NCI-H446 treated with DMSO at 0.1 percent for 48 hours (cell line): Measurements from ENCODE around the gene BLOC1S5.
"Not testable (repeated sequence)": the region's sequence is repeated elsewhere in the genome, so short reads cannot be mapped to it uniquely, and the experiment has no call there.

Source experiments
- DNase-seq: peaks from one replicate; lab custom pipeline; 2025; lab: John Stamatoyannopoulos, UW

BLOC1S5 gene

DNA sequence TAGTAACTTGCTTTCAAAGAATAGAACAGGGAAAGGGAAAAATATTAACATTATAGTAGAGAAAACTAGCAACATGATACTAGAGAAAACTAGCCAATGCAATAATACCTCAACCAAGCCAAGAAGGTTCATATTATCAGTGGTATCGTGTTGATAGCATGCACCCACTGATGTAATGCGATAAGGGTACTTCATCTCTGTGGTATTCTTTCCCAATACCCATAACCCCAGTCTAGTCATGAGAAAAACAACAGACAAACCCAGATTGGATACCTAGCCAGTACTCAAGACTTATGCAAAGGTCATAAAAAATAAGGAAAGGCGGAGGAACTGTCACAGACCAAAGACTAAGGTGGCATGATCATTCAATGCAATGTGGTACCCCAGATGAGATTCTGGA is 21.0 kb downstream of the BLOC1S5 start:
- no peak for DNase-seq

DNA sequence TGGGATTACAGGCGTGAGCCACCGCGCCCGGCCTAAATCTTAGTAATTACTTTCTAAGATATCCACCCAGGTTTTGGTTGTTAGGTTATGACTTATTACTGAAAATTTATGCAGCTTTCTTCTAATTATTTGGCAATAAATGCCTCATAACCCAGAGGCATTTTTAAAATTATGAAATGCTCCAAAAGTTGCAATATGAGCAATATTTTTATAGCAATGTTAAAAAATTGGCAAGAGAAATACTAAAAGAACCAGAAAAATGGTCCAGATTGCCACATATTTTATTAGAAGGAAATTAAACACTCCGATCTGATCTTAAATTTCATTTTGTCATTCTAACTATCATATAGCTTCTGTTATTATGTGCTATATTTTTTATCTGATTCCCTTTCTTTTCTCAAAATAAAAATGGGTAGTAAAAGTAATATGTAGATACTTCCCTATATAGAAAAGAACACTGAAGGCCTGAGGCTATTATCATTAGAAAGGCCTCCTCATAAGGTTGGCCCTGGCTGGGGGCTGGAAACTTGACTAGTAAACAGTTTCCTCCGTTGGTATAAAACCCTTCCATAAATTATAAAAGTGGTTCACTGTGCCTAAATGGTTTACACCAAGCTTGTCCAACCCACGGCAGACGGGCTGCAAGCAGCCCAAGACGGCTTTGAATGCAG is 22.1 kb downstream of the BLOC1S5 start:
- no peak for DNase-seq

DNA sequence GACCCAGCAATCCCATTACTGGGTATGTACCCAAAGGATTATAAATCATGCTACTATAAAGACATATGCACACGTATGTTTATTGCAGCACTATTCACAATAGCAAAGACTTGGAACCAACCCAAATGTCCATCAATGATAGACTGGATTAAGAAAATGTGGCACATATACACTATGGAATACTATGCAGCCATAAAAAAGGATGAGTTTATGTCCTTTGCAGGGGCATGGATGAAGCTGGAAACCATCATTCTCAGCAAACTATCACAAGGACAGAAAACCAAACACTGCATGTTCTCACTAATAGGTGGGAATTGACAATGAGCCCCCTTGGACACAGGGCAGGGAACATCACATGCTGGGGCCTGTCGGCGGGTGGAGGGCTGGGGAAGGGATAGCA is 30.1 kb downstream of the BLOC1S5 start:
- DNase-seq, result not testable (repeated sequence)

DNA sequence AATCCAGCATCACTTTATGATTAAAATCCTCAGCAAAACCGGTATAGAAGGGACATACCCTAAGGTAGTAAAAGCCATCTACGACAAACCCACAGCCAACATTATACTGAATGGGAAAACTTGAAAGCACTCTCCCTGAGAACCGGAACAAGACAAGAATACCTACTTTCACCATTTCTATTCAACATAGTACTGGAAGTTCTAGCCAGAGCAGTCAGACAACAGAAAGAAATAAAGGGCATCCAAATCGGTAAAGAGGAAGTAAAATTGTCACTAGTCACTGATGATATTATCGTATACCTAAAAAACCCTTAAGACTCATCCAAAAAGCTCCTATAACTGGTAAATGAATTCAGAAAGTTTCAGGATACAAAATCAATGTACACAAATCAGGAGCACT is 33.3 kb downstream of the BLOC1S5 start:
- no peak for DNase-seq

DNA sequence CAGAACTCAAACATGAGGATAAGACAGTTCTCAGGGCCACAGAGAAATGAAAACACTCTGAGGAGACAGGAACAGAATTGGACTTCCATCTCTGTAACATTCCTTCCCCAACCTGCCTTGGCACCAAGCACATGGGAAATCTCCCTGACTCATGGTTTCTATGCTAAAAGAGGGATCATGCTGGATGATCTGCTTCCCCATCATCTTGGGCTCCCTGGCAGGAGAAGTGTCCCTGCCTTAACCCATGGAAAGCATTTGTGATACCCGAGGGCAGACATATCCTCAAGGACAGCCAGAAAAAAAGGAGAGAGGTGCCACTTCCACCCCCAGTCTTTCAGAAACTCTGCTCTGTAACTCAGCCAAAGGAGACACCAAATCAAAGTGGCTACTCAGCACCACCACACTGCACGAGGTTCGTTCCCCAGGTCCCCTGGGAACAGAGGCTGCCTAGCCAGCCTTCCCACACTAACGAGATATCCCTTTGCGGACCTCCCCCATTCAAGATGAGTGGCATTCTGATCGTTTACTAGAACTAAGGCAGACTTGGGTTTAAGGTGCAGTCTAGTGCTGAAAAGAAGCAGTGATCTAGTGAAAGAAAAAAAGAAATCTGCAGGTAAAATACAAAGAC is 34.8 kb downstream of the BLOC1S5 start:
- no peak for DNase-seq

DNA sequence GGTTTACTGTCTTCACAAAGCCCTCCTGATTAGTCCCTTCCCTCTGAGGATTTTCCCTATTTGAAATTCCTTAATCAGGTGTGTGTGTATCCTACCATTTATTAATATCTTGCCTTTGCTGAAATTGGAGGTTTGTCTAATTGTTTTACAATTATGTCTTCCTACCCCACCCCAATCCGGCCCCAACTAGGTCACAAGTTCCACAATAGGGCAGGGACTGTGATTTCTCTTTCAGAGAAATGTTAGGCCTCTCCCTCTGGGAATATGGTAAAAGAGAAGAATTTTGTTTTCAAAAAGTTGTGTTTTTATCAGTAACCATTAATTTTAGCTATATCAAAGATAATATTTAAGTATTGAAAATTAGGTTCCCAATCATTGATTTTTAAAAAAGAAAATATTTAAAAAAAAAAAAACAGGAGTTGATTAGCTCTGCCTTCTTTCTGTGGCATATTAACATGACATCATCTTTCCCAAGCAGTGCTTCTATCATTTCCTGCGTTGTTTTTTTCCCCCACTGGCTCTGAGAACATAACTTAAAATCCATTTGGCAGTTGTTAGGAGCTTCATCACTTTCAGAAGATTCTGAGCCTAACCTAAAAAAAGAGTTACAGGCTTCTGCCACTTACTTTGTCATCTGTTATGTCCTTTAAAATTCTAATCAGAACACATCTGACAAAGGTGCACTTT is 36.1 kb downstream of the BLOC1S5 start:
- no peak for DNase-seq

DNA sequence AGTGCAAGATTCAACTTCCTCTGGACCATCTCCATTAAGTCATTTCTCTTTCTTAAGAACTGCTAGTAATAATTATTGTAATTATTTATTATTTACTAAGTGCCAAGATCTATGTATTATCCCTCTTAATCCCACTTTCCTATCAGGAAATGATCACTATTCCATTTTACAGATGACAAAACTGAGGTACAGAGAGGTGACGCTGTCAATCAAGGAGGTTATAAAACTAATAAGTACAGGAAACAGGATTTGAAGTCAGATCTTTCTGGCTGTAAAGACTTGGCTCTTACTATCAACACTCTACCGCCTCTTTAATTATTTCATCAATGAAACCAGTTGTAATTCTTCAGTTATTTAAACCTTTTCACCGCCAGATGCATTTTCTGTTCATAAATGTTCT is 37.4 kb downstream of the BLOC1S5 start:
- no peak for DNase-seq

DNA sequence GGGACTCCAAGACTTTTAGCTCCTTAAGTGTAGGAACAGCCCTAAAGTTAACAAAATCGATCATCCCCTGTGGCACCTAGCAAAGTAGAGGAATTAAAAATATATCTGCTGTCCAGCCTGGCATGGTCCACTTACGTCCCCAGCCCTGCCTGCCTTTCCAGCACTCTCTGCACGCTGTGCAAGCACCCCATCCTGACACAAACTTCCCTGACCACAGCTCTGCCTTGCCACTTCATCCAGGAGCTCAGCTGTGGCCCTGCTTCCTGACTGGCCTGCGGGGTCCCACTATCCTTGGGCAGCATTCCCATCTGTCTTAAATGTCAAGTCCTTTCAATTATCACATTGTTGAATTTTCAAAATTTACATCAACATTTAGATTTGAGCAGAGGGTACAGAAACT is 39.0 kb downstream of the BLOC1S5 start:
- no peak for DNase-seq

DNA sequence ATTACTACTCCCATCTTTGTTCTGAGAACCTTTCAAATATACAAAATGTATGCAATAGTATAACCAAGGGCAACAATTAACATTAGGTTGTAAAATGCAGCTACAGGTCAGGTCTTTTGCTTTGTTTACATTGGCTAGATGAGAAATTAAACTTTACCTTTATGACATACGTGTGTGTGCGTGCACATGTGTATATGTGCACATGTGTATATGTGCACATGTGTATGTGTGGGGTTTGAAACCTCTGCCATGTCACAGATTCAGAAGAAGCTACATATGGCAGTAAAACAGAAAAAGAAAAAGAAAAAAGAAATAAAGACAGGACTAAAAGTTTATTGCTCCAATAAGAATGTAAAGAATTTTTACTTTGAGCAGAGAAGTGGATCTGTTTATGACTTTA is 40.6 kb downstream of the BLOC1S5 start:
- no peak for DNase-seq

DNA sequence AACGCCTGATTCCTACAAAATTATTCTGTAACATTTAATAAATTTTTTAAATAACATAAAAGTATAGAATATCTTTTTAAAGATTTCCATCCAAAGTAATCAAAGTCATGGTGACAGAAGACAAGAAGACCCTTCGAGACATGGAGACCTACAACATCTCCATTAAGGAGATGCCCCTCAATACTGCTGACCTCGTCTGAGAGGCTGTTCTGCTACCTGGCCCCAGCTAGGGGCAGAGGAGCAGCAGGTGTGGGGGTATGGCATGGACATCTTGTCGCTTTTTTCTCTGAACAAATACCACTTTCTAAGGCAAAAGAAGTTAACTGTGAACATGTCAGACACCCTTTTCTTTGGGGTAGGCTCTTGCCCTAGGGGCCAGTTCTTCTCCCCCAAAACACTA is 44.1 kb downstream of the BLOC1S5 start:
- DNase-seq, result no peak

DNA sequence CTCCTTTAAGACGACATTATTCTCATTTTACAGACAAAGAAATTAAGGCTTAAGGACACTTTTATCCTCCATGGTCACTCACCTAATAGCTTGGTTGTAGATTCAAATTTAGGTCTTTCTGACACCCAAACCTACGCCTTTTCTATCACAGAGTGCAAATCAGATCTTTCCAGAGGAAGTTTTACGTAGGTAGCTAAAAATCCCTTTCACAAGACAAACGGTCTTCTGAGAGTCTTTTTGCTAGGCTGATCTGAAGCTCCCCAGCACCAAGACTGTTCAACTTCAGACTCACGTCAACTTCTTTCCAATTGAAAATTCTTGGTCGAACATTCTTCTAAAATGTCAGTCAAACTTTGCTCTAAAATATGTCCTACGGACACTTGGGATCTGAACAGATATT is 46.5 kb downstream of the BLOC1S5 start:
- no peak for DNase-seq

DNA sequence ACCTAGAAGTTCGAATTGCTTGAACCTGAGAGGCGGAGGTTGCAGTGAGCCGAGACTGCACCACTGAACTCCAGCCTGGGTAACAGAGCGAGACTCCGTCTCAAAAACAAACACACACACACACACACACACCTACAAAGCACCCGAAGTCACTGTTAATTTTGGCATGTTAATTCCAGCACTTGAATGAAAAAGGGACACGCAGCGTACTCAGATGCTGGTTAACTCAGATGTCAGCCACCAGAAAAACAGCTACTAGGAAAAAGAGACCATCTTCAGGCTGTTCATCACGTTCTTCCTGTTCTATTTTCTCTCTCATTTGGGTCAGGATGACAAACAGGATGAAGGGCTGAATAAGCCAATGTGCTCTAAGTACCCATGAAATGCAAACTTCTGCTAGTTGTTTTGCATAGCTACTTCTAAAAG is 46.9 kb downstream of the BLOC1S5 start:
- DNase-seq, result no peak

DNA sequence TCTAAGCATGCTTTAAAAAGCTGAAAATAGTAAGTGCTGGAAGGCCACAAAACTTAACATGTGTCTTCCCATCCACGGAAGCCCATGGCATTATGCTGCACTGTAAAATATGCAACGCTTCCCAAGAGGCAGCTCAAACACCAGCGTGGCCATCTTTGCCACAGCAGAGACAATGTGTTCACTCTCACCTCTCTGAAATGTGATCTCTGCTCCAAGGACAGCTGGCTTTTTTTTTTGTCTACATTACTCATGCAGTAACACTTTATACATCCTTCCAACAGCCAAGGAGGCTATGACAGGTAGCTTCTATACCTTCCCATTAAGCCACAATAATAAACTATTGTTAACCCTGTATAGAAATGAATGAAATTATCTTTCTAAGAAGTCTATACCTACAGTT is 49.2 kb downstream of the BLOC1S5 start:
- DNase-seq, result no peak

DNA sequence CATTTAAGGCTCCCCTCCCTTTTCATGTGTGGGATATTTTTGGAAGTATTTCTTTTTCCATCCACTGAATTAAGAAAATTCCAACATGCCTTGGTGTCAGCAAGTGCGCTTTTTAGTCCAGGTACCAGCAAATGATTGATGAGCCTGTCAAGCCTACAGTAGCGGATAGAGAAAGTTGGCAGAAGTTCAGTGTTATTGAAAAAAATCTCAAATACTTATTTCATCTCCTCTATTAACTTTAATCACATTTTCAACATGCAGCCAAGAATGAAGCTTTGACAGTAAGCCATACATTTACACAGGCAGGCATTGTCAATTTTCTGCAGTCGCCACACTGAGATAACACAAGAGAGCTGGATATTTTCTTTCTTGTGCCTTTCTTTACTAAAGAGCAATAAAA is 50.4 kb downstream of the BLOC1S5 start:
- DNase-seq, result peak; percentile 45

DNA sequence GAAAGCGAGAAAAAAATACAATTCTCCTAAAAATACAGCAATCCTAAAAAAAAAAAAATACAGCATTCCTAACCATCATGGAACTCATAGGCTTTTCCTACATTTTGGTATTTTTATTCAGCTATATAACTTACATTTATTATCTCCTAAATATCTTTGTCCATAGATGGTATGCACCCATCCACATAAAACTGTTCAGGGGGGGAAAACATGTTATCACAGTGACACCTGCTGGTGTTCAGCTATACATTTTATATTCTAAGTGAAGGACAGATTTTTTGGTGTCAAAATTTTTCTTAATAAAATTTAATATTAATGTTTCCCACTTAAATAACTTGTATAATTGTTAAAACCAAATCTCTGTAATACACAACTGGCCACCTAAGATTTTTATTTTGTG is 58.0 kb downstream of the BLOC1S5 start:
- no peak for DNase-seq

DNA sequence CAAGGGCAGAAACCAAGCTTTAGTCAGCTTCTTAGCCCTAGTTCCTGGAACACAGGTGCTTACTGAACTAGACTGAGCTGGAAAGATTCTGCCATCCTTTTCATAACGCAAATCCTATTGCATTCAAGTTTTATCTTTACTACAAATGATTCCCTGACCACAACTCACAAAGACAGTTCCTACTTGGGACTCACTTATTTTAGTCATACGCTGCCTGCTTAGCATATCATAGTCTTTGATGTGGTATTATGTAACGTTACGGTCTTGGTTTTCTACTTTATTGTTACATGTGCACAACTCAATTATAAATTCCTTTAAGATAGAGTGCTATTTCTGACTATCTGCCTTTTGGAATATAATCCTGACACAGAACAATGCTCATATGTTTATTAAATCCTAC is 59.1 kb downstream of the BLOC1S5 start:
- no peak for DNase-seq

DNA sequence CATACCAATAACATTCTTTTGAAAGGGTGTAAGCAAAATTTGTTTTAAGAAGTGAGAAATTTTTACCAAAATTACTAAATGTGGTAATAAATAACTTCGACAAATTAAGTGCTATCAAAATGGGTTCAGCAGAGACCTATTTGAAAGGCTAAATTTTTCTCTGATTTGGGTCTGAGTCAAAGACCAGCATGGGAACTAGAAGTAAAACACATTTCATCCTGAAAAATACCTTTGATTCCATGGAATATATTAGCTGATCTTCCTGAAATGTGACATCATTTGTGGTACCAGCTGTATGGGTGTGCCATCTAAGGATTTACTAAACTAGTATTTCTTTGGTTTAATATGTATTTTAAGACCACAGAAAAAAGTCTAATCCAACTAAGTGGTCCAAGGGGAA is 63.6 kb downstream of the BLOC1S5 start:
- DNase-seq, result no peak

DNA sequence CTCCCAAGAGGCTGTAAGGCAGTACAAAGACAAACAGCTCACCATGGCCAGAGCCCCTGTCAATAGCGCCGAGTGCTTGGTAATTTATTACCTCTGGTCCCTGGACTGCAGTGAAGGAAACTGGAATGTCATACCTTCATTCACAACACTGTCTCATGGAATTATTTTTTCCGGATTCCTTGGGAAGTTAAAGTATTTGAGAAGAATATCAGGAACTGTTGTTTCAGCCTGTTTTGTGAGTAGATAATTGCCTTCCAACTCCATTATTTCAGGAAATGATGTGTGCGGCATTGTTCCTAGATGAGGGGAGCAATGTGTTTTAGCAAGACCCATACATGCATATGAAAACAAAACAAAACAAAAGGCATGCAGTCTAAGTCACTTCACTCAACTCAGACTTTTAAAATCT is 64.0 kb downstream of the BLOC1S5 start:
- DNase-seq, result no peak

DNA sequence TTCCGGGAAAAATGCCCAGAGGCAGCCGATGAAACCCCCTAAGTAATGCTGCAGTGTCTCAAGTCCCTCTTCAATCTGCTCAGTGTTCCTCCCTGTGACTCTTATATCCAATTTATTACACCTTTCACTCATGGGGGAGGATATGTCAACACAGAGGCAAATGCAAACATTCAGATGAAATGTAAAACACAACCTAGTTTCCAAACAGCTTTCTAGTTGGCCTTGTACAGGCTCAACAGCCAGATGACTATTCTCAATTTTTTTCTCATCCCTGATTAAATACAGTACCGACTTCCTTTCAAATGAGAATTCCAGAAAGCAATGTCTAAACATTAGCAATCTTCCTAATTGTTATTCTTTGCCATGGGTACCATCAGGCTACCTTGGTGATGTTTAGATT is 65.0 kb downstream of the BLOC1S5 start:
- DNase-seq, result no peak

DNA sequence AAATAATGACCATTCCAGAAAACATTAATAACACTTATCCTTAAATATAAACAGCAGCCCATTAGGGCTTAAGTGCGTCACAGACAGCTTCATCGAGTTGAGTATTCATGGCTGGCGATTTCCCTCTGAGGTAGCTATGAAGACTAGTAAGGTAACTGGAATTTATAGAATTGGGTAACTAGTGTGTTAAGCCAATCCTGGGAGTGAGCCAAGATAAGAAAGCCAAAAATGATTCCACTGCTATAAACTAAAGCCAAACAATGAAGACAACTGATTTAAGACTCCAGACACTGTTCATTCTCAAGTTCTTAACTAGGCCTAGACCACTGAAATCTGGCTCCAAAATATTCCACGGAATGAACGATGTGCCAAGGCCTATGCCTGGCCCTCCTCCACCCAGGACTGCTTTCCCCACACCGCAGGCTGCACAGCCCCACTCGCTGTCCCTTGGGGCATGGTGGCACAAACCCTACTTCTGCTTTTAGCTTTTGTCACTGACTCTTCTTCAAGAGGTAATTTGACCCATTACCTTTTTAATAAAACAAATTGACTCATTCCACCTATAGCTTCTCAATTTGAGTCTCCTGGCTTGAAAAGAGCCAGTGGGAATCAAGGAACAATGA is 66.0 kb downstream of the BLOC1S5 start:
- no peak for DNase-seq

DNA sequence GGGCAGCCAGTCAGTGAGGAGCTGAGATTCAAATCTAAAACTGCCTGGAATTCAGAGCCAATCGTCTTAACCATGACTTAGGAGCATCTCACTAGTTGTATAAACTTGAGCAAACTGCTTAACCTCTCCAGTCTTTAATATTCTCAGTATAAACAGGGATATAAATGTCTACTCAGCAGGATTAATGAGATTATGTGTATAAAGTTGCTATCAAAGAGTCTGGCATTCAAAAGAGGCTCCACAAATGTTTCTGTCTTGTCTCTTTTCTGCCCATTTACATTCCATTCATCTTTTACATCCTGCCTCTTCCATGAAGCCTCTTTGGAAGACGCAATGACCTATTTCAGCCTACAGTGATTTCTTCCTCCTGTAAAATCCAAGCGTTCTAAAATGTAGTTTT is 66.9 kb downstream of the BLOC1S5 start:
- DNase-seq, result no peak

DNA sequence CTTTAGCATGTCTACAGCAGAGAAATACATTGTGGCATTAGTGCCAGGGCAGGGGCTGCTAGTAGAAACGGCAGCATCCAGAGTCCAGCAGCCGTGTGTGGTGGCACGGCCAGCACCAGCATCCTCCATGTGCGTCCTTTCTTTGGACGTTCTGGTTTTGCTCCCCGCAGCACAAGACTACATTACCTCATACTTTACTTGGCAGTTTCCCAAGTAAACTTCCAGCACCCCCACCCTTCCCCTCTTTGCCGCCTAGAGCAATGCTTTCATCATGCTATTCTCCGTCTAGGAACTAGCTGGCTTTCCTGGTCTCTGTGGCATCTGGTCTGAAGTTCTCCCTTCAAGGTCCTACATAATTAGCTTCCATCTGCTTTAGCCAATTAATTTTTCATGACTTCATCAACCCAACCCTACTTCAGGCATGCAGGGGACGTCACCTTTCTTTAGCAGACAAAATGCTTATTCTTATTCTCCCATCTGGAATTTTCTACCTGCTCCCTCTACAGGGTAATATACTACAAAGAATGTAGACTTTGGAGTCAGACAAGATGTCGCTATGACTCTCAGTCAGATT is 67.6 kb downstream of the BLOC1S5 start:
- DNase-seq, result peak; percentile 29

DNA sequence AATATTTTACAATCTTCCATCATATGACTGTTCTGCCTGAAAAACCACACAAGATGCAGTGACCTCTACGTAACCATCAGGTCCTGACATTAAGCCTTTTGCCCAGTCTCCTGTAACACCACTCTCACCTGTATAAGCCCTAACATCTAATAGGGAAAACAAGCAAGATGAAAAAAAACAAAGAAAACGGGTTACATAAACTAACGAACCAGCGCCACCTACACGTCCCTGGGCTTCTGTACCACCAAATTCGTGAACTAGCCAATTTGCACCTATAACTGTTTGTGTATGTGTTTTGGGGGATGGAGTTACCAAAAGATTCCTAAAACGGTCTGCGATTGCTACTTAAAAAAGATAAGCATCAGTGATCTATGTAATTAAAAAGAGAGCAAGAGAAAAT is 70.2 kb downstream of the BLOC1S5 start:
- no peak for DNase-seq
